AG04450 (cell line): ENCODE measurements around the gene MUC5AC. TPM values are rescaled to one million over a fixed set of nuclear protein-coding genes. Genes with fewer than 3 reads are reported as not detected.

Experiments
- CTCF ChIA-PET: fragments of 300-600, 350-600 bp; formaldehyde crosslinking; extraction: SDS; loops from one replicate; lab custom pipeline; 2022; ENCODE audit warnings: antibody characterized with exemption, inconsistent platforms; lab: Charles Lee
- POLR2A ChIA-PET: fragments of 350-600 bp; formaldehyde crosslinking; extraction: SDS; loops from one replicate; lab custom pipeline; 2021; ENCODE audit warnings: antibody characterized with exemption, inconsistent platforms; lab: Yijun Ruan, JAX
- DNase-seq: peaks from one replicate; pipeline ENCODE4 v3.0.0-alpha.2; 2011; ENCODE audit warnings: low read depth, low spot score
- H3K27ac ChIP-seq: one replicate; pipeline ENCODE4 v1.5.1; 2012; ENCODE audit warnings: low read depth, low read length, control low read depth
- H3K27me3 ChIP-seq: one replicate; pipeline ENCODE4 v1.6.0; 2012; ENCODE audit warnings: low read length; ENCODE audit not compliant: control insufficient read depth, insufficient read depth
- H3K4me3 ChIP-seq: 2 replicates; pipeline ENCODE4 v1.5.1; 2011; ENCODE audit warnings: mild to moderate bottlenecking, low read depth, low read length, control low read depth
- H3K9me3 ChIP-seq: 2 replicates; pipeline ENCODE4 v1.5.1; 2012; ENCODE audit warnings: low read length; ENCODE audit not compliant: control insufficient read depth, insufficient read depth
- CTCF ChIP-seq: IDR thresholded peaks from 2 replicates; pipeline ENCODE4 v1.5.1; 2011; ENCODE audit warnings: low read depth, low read length, control low read depth, inconsistent platforms
- polyA plus RNA-seq: library from polyadenylated mRNA; depleted of rRNA; stranded (reverse); fragments of >200 nt; gene quantifications from 2 replicates; pipeline ENCODE4 v1.2.3, GENCODE V29; 2011

Gene MUC5AC
- polyA plus RNA-seq, 1 experiment: 0.01 TPM

- H3K27ac ChIP-seq: no peak overlapping the region
- H3K9me3 ChIP-seq: peaks cover 9% of the 10 kb centered on the region; the same call in 1 of the 2 replicates
- ChIA-PET CTCF (no interaction called here), POLR2A (no interaction called here)
- TF ChIP-seq CTCF: no peak
- peaks cover 5% of the 10 kb centered on the region for H3K27me3 ChIP-seq
- no peak overlapping the region for H3K4me3 ChIP-seq
- no peak for DNase-seq
Observed at GRCh38 chr11:1127664-1128162, 30.0 kb upstream of the MUC5AC start.

DNA sequence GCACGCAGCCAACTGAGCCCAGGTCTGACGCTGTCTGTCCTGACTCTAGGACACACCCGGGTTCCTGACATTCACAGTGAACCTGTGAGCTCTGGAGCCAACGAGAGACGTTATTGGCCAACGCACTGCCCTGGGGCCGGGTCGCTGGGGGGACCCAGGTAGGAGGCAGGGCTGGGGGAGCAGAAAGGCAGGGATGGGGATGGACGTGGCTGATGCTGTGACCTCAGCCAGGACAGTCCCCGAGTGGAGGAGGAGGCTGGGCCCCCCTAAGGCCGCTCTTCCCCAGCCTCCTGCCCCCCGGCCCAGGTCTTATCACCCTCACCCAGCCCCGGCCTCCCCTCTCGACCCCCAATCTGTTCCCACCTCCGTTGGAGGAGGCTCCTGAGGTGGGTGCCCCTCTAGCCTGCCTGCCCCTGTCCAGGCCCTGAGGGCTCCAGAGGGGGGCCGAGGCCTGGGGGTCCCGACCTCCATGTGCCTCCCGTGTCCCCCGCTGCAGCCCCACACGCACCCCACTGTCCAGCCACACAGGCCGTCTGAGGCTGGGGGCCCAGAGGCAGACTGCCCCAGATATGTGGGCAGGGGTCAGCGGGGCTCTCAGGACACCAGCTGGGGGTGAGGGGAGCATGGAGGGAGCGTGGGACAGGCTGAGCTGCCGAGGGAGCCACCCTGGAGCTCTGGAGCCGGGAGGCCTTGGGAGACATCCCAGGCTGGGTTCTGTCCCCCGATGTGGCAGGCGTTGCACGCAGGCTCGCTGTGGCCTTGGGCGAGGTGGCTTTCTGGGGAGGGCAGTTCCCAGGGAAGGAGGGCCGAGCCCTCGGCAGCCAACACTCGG lies 29.2 kb upstream of the MUC5AC start:
- peaks cover 2% of the 10 kb centered on the region for H3K27me3 ChIP-seq
- no peak overlapping the region for H3K4me3 ChIP-seq
- no peak for DNase-seq
- no peak overlapping the region for H3K27ac ChIP-seq
- POLR2A ChIA-PET: no interaction called here
- CTCF ChIA-PET: no interaction called here
- H3K9me3 ChIP-seq: peaks cover 9% of the 10 kb centered on the region
- TF ChIP-seq CTCF: no peak

DNA sequence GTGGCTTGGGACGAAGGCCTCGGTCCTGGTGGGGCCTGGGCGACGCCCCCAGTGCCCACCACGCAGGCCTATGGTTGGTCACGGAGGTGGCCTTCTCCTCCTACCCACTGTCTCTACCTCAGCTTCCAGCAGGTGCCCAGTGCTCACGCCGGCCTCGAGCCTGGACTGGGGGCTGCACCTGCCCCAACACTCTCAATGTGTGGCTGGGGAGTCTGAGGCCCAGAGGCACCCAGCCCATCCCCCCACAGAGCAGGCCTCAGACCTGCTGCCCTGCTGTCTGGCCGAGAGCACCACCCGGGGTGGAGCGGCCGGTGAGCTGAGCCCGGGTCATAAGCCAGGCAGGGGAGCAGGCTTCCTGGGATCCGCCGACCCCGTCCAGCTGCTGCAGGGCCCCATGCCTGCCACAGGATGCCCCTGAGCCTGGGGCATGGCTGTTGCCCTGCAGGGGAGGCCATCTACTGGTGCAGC lies 28.6 kb upstream of the MUC5AC start:
- Histone ChIP-seq H3K9me3 (peaks cover 12% of the 10 kb centered on the region), H3K4me3 (no peak overlapping the region), H3K27me3 (peaks cover 2% of the 10 kb centered on the region), H3K27ac (no peak overlapping the region)
- TF ChIP-seq CTCF: no peak
- ChIA-PET POLR2A (no interaction called here), CTCF (interaction anchor here (0.6 kb wide), 1 partner anchor 821 kb away, joined by 3 read pairs; no protein-coding TSS in a partner anchor)
- no peak for DNase-seq

- ChIA-PET POLR2A (no interaction called here), CTCF (interaction anchor here (0.6 kb wide), 1 partner anchor 821 kb away, joined by 3 read pairs; no protein-coding TSS in a partner anchor)
- Histone ChIP-seq H3K4me3 (no peak overlapping the region), H3K27me3 (peaks cover 2% of the 10 kb centered on the region), H3K9me3 (peaks cover 12% of the 10 kb centered on the region), H3K27ac (no peak overlapping the region)
- DNase-seq: no peak
- no peak for TF ChIP-seq CTCF
Observed at GRCh38 chr11:1129611-1130160, 28.1 kb upstream of the MUC5AC start.
